HUES64 (cell line): ENCODE data around the gene MPDU1.

Experiments
- H3K27ac ChIP-seq: 2 replicates; pipeline ENCODE4 v1.7.0; 2013; ENCODE audit warnings: low read depth, low read length, inconsistent platforms
- H3K27me3 ChIP-seq: 2 replicates; pipeline ENCODE4 v1.6.1; 2013; ENCODE audit warnings: mild to moderate bottlenecking, low read length; ENCODE audit not compliant: insufficient read depth
- H3K36me3 ChIP-seq: 2 replicates; pipeline ENCODE4 v1.6.1; 2013; ENCODE audit warnings: mild to moderate bottlenecking, low read length; ENCODE audit not compliant: insufficient read depth
- H3K4me1 ChIP-seq: 2 replicates; pipeline ENCODE4 v1.6.1; 2013; ENCODE audit warnings: mild to moderate bottlenecking, low read length, moderate library complexity; ENCODE audit not compliant: insufficient read depth
- H3K4me3 ChIP-seq: 2 replicates; pipeline ENCODE4 v1.5.1; 2013; ENCODE audit warnings: mild to moderate bottlenecking, low read length, moderate library complexity
- H3K9ac ChIP-seq: 2 replicates; pipeline ENCODE4 v1.6.1; 2013; ENCODE audit warnings: mild to moderate bottlenecking, low read depth, low read length
- H3K9me3 ChIP-seq: 2 replicates; pipeline ENCODE4 v1.6.1; 2013; ENCODE audit warnings: low read depth, low read length; ENCODE audit not compliant: insufficient read depth
- WGBS: fragments of 150-250, 120-280 bp; methylation state at CpG from one replicate; pipeline ENCODE4 v1.1.7; 2013; ENCODE audit warnings: missing lambda C conversion rate; 5-methylcytosine and 5-hydroxymethylcytosine counted together

The MPDU1 gene

GRCh38 chr17:7553356-7553755 is 30.3 kb upstream of the MPDU1 start:
- Histone ChIP-seq H3K4me1 (peaks cover 13% of the 10 kb centered on the region), H3K27me3 (no peaks in the 10 kb centered on the region), H3K27ac (no peak overlapping the region), H3K9me3 (no peaks in the 10 kb centered on the region), H3K9ac (no peak overlapping the region), H3K36me3 (no peaks in the 10 kb centered on the region), H3K4me3 (no peak overlapping the region)
- WGBS, result 96% methylated on average over 1 of the region's 1 CpG

GRCh38 chr17:7555320-7555948 is 28.2 kb upstream of the MPDU1 start:
- no peaks in the 10 kb centered on the region for H3K9me3 ChIP-seq
- H3K9ac ChIP-seq, result no peak overlapping the region
- no peak overlapping the region for H3K4me3 ChIP-seq
- WGBS, result 62% methylated on average over 10 of the region's 10 CpGs
- no peak overlapping the region for H3K27ac ChIP-seq
- H3K4me1 ChIP-seq, result peaks cover 28% of the 10 kb centered on the region
- H3K27me3 ChIP-seq, result no peaks in the 10 kb centered on the region
- H3K36me3 ChIP-seq, result no peaks in the 10 kb centered on the region

GRCh38 chr17:7556627-7557026 is 27.0 kb upstream of the MPDU1 start:
- Histone ChIP-seq H3K36me3 (no peaks in the 10 kb centered on the region), H3K4me1 (peaks cover 32% of the 10 kb centered on the region), H3K27me3 (no peaks in the 10 kb centered on the region), H3K4me3 (no peak overlapping the region), H3K9ac (no peak overlapping the region), H3K9me3 (no peaks in the 10 kb centered on the region), H3K27ac (no peak overlapping the region)
- 93% methylated on average over 12 of the region's 12 CpGs for WGBS

GRCh38 chr17:7557147-7557764 is 26.4 kb upstream of the MPDU1 start:
- H3K27me3 ChIP-seq, result no peaks in the 10 kb centered on the region
- H3K36me3 ChIP-seq, result no peaks in the 10 kb centered on the region
- peaks cover 32% of the 10 kb centered on the region for H3K4me1 ChIP-seq
- WGBS, result 70% methylated on average over 19 of the region's 19 CpGs
- no peak overlapping the region for H3K9ac ChIP-seq
- H3K27ac ChIP-seq, result no peak overlapping the region
- H3K9me3 ChIP-seq, result no peaks in the 10 kb centered on the region
- no peak overlapping the region for H3K4me3 ChIP-seq

GRCh38 chr17:7557775-7558543 is 25.7 kb upstream of the MPDU1 start:
- H3K9me3 ChIP-seq, result no peaks in the 10 kb centered on the region
- no peaks in the 10 kb centered on the region for H3K27me3 ChIP-seq
- peak overlapping the region; percentile 56; the same call in 1 of the 2 replicates for H3K27ac ChIP-seq
- H3K36me3 ChIP-seq, result no peaks in the 10 kb centered on the region
- H3K4me3 ChIP-seq, result peak overlapping the region; percentile 34
- peak overlapping the region; percentile 29 for H3K9ac ChIP-seq
- WGBS, result 25% methylated on average over 21 of the region's 21 CpGs
- H3K4me1 ChIP-seq, result peaks cover 37% of the 10 kb centered on the region

GRCh38 chr17:7558544-7559319 is 24.9 kb upstream of the MPDU1 start, which contains the start of gene TNFSF13:
TSS of gene TNFSF13 (plus strand) at chr17:7558750. CDS start at chr17:7559040, 290 bp downstream.
- Histone ChIP-seq H3K36me3 (peaks cover under 1% of the 10 kb centered on the region), H3K9me3 (no peaks in the 10 kb centered on the region), H3K4me3 (peak within 1 kb of the TSS; percentile 34), H3K9ac (peak within 1 kb of the TSS; percentile 29), H3K27me3 (no peaks in the 10 kb centered on the region), H3K4me1 (peaks cover 38% of the 10 kb centered on the region), H3K27ac (peak within 1 kb of the TSS; percentile 56; the same call in 1 of the 2 replicates)
- 86% methylated on average over 16 of the region's 16 CpGs for WGBS

DNA sequence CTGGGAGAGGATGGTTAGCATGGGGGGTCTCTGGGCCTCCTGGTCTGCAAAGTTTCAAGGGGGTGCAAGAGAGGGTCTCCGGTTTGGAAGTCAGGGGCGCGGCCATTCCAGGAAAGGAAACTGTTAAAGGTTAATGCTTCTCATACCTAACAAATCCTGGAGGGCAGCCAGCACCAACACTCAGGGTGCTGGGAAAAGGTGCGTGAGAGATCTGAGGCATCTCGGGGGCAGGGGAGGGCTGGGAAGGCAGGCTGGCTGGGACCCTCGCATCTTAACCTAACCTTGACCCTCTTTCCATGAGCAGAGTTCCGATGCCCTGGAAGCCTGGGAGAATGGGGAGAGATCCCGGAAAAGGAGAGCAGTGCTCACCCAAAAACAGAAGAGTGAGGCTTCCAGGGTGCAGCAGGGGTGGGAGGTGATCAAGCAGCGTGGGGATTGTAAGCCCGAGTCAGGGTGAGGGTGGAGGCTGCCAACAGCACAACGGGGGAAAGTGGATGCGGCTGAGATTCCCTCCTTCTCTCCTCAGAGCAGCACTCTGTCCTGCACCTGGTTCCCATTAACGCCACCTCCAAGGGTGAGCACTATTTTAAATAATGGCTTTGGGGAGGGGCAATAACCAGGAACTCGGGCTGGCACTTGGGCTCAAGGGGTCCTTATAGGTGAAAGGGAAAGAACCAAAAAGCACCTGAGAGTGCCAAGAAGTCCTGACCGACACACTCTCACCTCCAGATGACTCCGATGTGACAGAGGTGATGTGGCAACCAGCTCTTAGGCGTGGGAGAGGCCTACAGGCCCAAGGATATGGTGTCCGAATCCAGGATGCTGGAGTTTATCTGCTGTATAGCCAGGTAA is 24.1 kb upstream of the MPDU1 start:
- H3K4me3 ChIP-seq, result no peak overlapping the region
- no peak overlapping the region for H3K9ac ChIP-seq
- H3K9me3 ChIP-seq, result no peaks in the 10 kb centered on the region
- WGBS, result 82% methylated on average over 18 of the region's 18 CpGs
- H3K27ac ChIP-seq, result no peak overlapping the region; the same call in 1 of the 2 replicates
- peaks cover 9% of the 10 kb centered on the region for H3K36me3 ChIP-seq
- H3K4me1 ChIP-seq, result peaks cover 38% of the 10 kb centered on the region
- no peaks in the 10 kb centered on the region for H3K27me3 ChIP-seq

- peak overlapping the region; percentile 70 for H3K4me3 ChIP-seq
- H3K9me3 ChIP-seq, result no peaks in the 10 kb centered on the region
- peaks cover 38% of the 10 kb centered on the region for H3K4me1 ChIP-seq
- no peaks in the 10 kb centered on the region for H3K27me3 ChIP-seq
- peak overlapping the region; percentile 67; the same call in 1 of the 2 replicates for H3K27ac ChIP-seq
- peak overlapping the region; percentile 60 for H3K9ac ChIP-seq
- 33% methylated on average over 19 of the region's 22 CpGs for WGBS
- peaks cover 17% of the 10 kb centered on the region for H3K36me3 ChIP-seq
Measured at GRCh38 chr17:7560172-7561027, 23.3 kb upstream of the MPDU1 start.

DNA sequence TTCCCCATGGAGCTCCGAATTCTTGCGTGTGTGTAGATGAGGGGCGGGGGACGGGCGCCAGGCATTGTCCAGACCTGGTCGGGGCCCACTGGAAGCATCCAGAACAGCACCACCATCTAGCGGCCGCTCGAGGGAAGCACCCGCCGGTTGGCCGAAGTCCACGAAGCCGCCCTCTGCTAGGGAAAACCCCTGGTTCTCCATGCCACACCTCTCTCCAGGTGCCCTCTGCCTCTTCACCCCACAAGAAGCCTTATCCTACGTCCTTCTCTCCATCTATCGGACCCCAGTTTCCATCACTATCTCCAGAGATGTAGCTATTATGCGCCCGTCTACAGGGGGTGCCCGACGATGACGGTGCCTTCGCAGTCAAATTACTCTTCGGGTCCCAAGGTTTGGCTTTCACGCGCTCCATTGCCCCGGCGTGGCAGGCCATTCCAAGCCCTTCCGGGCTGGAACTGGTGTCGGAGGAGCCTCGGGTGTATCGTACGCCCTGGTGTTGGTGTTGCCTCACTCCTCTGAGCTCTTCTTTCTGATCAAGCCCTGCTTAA is 22.6 kb upstream of the MPDU1 start:
- Histone ChIP-seq H3K36me3 (peaks cover 24% of the 10 kb centered on the region), H3K4me1 (peaks cover 38% of the 10 kb centered on the region)
- WGBS, result under 1% methylated on average over 30 of the region's 32 CpGs

More for the DNA sequence above, 22.6 kb upstream of the MPDU1 start:
- H3K27ac ChIP-seq, result peak overlapping the region; percentile 84
- H3K9ac ChIP-seq, result peak overlapping the region; percentile 81
- peak overlapping the region; percentile 70 for H3K4me3 ChIP-seq
- H3K9me3 ChIP-seq, result no peaks in the 10 kb centered on the region
- H3K27me3 ChIP-seq, result no peaks in the 10 kb centered on the region
